Effector memory CD8-positive, alpha-beta T cell (primary cell): ENCODE results near the gene PIEZO1.

Source experiments
- ATAC-seq: fragments of 150-1000 bp; cut with Tn5 transposase; replicated peaks from 2 replicates; pipeline ENCODE4 v1.10.0; 2021; ENCODE audit warnings: mild to moderate bottlenecking, moderate library complexity
- DNase-seq, 3 experiments: peaks; one replicate each; pipeline ENCODE4 v3.0.0; 2021
- H3K27ac Mint-ChIP-seq, 2 donors: one replicate each; pipeline ENCODE4 v1.8.0; 2022; ENCODE audit warnings: mild to moderate bottlenecking in 2 of 2, mixed read lengths in 2 of 2, moderate library complexity in 2 of 2
- H3K27me3 Mint-ChIP-seq, 2 donors: one replicate each; pipeline ENCODE4 v1.8.0; 2022; ENCODE audit warnings: mixed read lengths in 2 of 2
- H3K36me3 Mint-ChIP-seq: one replicate; pipeline ENCODE4 v1.8.0; 2022; ENCODE audit warnings: mild to moderate bottlenecking, moderate library complexity, mixed read lengths; ENCODE audit not compliant: insufficient read depth
- H3K4me1 Mint-ChIP-seq, 2 donors: one replicate each; pipeline ENCODE4 v1.8.0; 2022; ENCODE audit warnings: low read depth in 2 of 2, mixed read lengths in 2 of 2
- H3K4me3 Mint-ChIP-seq, 2 donors: one replicate each; pipeline ENCODE4 v1.8.0; 2022; ENCODE audit warnings: mild to moderate bottlenecking in 2 of 2, mixed read lengths in 2 of 2, moderate library complexity in 2 of 2
- H3K9me3 Mint-ChIP-seq, 2 donors: one replicate each; pipeline ENCODE4 v1.8.0; 2022; ENCODE audit warnings: mixed read lengths in 2 of 2

The PIEZO1 gene

DNA sequence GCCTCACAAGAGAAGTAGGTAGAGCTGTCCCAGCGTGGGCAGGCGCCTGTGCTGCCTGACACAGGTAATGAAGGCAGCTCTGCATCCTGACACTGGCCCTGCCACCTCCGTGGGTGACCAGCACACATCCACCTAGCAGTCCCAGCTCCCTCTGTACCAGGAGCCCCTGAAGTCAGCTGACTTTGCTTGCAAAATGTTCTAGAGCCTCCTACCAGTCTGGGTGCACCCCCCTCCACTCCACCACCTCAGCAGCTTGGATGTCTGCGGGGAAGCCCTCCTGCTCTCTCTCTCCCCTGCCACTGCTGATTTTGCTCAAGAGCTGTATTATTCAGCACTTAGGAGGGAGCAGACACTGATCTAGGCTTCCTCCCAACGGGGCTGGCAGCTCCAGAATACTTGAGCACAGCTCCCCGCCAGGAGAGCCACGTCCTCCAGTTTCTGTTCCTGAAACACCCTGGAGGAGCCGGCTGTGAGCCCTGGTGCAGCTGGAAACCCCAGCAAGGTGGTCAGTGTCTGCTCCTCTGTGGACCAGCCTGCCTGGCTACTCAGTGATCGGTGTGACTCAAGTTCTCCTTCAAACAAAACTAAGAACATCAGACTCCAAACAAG, 79.8 kb downstream of the PIEZO1 start:
- ATAC-seq: peak; percentile 5
- H3K4me1 Mint-ChIP-seq: peaks cover 25 to 58% of the 10 kb centered on the region in 2 donors

GRCh38 chr16:88703486-88704309, 81.3 kb downstream of the PIEZO1 start:
- H3K36me3 Mint-ChIP-seq: peaks cover 74% of the 10 kb centered on the region
- H3K9me3 Mint-ChIP-seq: no peaks in the 10 kb centered on the region
- H3K4me1 Mint-ChIP-seq: peaks cover 25 to 62% of the 10 kb centered on the region in 2 donors
- H3K27ac Mint-ChIP-seq: peak overlapping the region; percentile 95 to 99
- no peaks in the 10 kb centered on the region for H3K27me3 Mint-ChIP-seq
- H3K4me3 Mint-ChIP-seq: peak overlapping the region; percentile 95 to 100
- peak; percentile 38 for ATAC-seq
- peak; percentile 52 to 78 (median 75) for DNase-seq

More for the DNA sequence above, 79.8 kb downstream of the PIEZO1 start:
- H3K4me3 Mint-ChIP-seq: peak overlapping the region; percentile 95 to 100
- H3K36me3 Mint-ChIP-seq: peaks cover 59% of the 10 kb centered on the region
- no peaks in the 10 kb centered on the region for H3K27me3 Mint-ChIP-seq
- H3K27ac Mint-ChIP-seq: peak overlapping the region; percentile 90 to 99
- H3K9me3 Mint-ChIP-seq: no peaks in the 10 kb centered on the region
- peak in 2 of 3 experiments; percentile 45 to 46 for DNase-seq

GRCh38 chr16:88702371-88703210, 82.4 kb downstream of the PIEZO1 start:
- peaks cover 25 to 65% of the 10 kb centered on the region in 2 donors for H3K4me1 Mint-ChIP-seq
- DNase-seq (no peak), ATAC-seq (no peak)
- peaks cover 85% of the 10 kb centered on the region for H3K36me3 Mint-ChIP-seq
- peak overlapping the region; percentile 95 to 99 for H3K27ac Mint-ChIP-seq
- H3K4me3 Mint-ChIP-seq: peak overlapping the region; percentile 95 to 100
- H3K9me3 Mint-ChIP-seq: no peaks in the 10 kb centered on the region
- no peaks in the 10 kb centered on the region for H3K27me3 Mint-ChIP-seq

GRCh38 chr16:88701581-88702370, 83.2 kb downstream of the PIEZO1 start:
- Mint-ChIP-seq H3K36me3 (peaks cover 93% of the 10 kb centered on the region), H3K4me3 (peak overlapping the region; percentile 95 to 100), H3K9me3 (no peaks in the 10 kb centered on the region), H3K27me3 (no peaks in the 10 kb centered on the region), H3K27ac (peak overlapping the region; percentile 95 to 99), H3K4me1 (peaks cover 18 to 60% of the 10 kb centered on the region in 2 donors)
- ATAC-seq: no peak
- DNase-seq: no peak

DNA sequence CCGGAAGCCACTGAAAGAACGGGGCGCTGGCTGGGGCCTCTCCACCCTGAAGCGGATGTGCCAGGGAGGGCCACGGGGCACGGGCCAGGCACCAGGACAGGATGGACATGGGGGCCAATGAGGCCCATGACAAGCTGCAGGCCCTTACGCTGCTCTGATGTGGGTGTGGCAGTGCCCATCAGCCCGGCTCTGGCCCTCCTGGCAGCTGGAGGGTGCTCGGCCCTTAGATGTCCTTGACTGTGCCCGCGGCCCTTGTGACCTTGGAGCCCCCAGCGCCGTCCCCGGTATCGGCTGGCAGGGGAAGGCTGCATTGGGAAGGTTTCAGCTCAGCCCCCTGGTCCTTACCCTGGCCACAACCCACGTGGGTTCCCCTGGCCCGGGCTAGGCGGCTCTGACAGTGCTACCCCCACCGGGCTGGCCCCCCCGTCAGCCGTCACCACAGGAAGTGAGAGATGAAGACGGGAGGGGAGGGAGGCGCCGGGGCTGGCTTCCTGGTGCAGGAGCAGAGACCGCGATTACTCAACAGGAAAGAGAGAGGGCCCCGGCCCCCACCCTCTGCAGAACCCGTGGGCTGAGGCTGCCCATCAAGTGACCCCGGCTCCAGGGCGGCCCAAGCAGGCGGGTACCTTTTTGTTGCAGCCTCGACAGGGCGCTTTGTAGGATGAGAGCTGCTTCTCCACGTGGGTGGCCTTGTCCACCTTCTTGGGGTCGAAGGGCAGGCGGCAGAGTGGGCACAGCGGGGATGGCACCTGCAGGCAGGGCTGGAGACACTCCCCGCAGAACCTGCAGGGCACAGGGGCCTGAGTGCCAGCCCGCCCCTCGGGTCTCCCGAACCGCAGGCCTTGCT, 84.2 kb downstream of the PIEZO1 start:
- Mint-ChIP-seq H3K36me3 (peaks cover 100% of the 10 kb centered on the region), H3K4me3 (peak overlapping the region; percentile 95 to 100), H3K27me3 (no peaks in the 10 kb centered on the region), H3K4me1 (peaks cover 17 to 60% of the 10 kb centered on the region in 2 donors), H3K9me3 (no peaks in the 10 kb centered on the region), H3K27ac (peak overlapping the region; percentile 95 to 99)
- DNase-seq: peak; percentile 80 to 97 (median 96)
- ATAC-seq: peak; percentile 77

DNA sequence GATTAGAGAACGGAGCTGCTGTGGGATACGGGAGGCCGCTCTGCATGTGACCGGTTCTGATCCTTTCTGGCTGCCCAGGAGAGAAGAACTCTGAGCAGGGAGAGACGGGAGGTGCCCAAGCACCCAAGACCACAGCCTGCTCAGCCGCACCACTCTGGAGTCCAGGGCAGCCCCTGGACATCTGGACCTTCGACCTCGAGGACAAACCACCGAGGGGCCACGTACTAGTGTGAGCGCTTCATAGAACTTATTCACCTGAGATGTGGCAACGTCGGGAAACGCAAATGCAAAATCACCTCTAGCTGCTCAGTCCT, 84.7 kb downstream of the PIEZO1 start:
- H3K36me3 Mint-ChIP-seq: peaks cover 96% of the 10 kb centered on the region
- H3K4me1 Mint-ChIP-seq: peaks cover 15 to 57% of the 10 kb centered on the region in 2 donors
- peak overlapping the region; percentile 95 to 99 for H3K27ac Mint-ChIP-seq
- ATAC-seq (no peak), DNase-seq (no peak)
- no peaks in the 10 kb centered on the region for H3K9me3 Mint-ChIP-seq
- no peaks in the 10 kb centered on the region for H3K27me3 Mint-ChIP-seq
- H3K4me3 Mint-ChIP-seq: peak overlapping the region; percentile 95 to 100

- ATAC-seq (no peak), DNase-seq (no peak)
- Mint-ChIP-seq H3K36me3 (peaks cover 96% of the 10 kb centered on the region), H3K27ac (peak overlapping the region in 1 of 2 donors; percentile 46), H3K4me3 (peak overlapping the region in 1 of 2 donors; percentile 100), H3K9me3 (no peaks in the 10 kb centered on the region), H3K4me1 (peaks cover 10 to 56% of the 10 kb centered on the region in 2 donors), H3K27me3 (no peaks in the 10 kb centered on the region)
Observed at GRCh38 chr16:88699180-88699579, 85.8 kb downstream of the PIEZO1 start.

DNA sequence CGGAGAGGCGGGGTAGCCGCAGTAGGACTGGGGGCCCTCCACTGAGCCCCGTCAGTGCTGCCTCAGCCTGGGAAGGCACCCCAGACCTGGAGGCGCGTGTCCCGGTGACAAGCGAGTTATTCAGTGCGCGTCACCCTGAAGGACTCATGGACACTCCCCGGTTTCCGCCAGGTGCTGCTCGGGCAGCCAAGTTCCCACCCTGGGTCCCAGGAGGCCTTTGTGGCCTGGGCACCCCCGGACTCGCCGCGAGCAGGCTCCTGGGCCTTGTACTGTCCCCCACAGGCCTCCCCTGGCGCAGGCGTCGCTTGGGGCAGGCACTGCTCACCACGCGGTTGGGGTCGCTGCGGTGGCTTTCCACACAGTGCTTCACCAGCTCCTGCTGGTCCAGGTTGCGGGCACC, 86.4 kb downstream of the PIEZO1 start:
- DNase-seq (no peak), ATAC-seq (no peak)
- Mint-ChIP-seq H3K36me3 (peaks cover 94% of the 10 kb centered on the region), H3K27ac (peak overlapping the region in 1 of 2 donors; percentile 46), H3K4me3 (no peak overlapping the region), H3K4me1 (peaks cover 4 to 52% of the 10 kb centered on the region in 2 donors), H3K27me3 (no peaks in the 10 kb centered on the region), H3K9me3 (no peaks in the 10 kb centered on the region)

GRCh38 chr16:88697831-88698615, 87.0 kb downstream of the PIEZO1 start:
- Mint-ChIP-seq H3K36me3 (peaks cover 90% of the 10 kb centered on the region), H3K27ac (peak overlapping the region; percentile 65 to 76)
- no peak for DNase-seq

DNA sequence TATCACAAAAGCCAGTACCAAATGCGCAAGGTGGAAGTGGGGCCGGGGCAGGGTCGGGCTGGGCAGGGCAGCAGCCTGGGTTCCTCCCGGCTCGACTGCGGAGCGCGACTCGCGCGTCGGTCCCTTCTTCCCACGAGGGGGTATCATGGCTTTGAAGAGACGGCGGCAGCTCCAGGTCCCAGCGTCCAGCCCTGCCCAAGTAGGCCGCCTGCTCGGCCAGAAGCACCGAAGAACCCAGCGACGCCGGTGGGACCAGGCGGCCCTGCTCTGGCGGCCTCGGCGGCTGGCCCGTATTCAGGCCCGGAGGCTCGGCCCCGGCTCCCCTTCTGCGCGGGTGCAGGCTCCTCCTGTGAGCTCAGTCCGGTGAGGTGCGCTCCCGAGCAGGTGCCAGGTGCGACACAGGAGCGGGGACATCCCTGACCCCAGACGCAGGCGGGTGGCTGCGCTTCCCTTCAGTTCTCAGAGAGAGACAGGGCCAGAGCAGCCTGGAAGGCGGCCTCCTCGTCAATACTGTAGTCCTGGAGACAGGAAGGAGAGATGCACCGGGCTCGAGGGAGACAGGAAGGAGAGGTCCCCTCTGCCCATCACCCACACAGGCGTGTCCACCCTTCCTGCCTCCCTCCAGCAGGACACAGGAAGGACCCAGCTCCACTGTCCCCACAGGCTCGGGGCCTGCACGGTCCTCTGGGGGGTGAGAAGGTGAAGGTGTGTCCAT, 87.7 kb downstream of the PIEZO1 start:
- peak overlapping the region in 1 of 2 donors; percentile 71 for H3K4me3 Mint-ChIP-seq
- no peaks in the 10 kb centered on the region for H3K27me3 Mint-ChIP-seq
- no peak for DNase-seq
- H3K36me3 Mint-ChIP-seq: peaks cover 86% of the 10 kb centered on the region
- peaks cover 0 to 45% of the 10 kb centered on the region in 2 donors for H3K4me1 Mint-ChIP-seq
- no peak for ATAC-seq
- H3K27ac Mint-ChIP-seq: peak overlapping the region; percentile 65 to 76
- no peaks in the 10 kb centered on the region for H3K9me3 Mint-ChIP-seq

More at GRCh38 chr16:88697831-88698615, 87.0 kb downstream of the PIEZO1 start:
- Mint-ChIP-seq H3K27me3 (no peaks in the 10 kb centered on the region), H3K9me3 (no peaks in the 10 kb centered on the region), H3K4me1 (peaks cover 4 to 46% of the 10 kb centered on the region in 2 donors), H3K4me3 (peak overlapping the region in 1 of 2 donors; percentile 71)
- no peak for ATAC-seq

- ATAC-seq (no peak), DNase-seq (no peak)
- H3K4me3 Mint-ChIP-seq: no peak overlapping the region
- H3K27ac Mint-ChIP-seq: peak overlapping the region in 1 of 2 donors; percentile 76
- H3K9me3 Mint-ChIP-seq: no peaks in the 10 kb centered on the region
- peaks cover 81% of the 10 kb centered on the region for H3K36me3 Mint-ChIP-seq
- no peaks in the 10 kb centered on the region for H3K27me3 Mint-ChIP-seq
- peaks cover 0 to 43% of the 10 kb centered on the region in 2 donors for H3K4me1 Mint-ChIP-seq
Observed at GRCh38 chr16:88696441-88696840, 88.6 kb downstream of the PIEZO1 start.
